GM21390 (cell line): Measurements from ENCODE around the gene PHLDA2.
"Not testable (repeated sequence)": the region's sequence is repeated elsewhere in the genome, so short reads cannot be mapped to it uniquely, and the experiment has no call there.

ENCODE experiments used
- ATAC-seq: cut with Tn5 transposase; IDR thresholded peaks from one replicate; pipeline ENCODE4 v1.9.1; 2021; ENCODE audit not compliant: unreplicated experiment

The PHLDA2 gene

GRCh38 chr11:2916114-2916891 is 12.9 kb downstream of the PHLDA2 start:
- no peak for ATAC-seq

GRCh38 chr11:2915473-2915872 is 13.7 kb downstream of the PHLDA2 start:
- ATAC-seq: no peak

GRCh38 chr11:2914455-2915195 is 14.6 kb downstream of the PHLDA2 start:
- ATAC-seq: no peak

GRCh38 chr11:2913776-2914175 is 15.4 kb downstream of the PHLDA2 start:
- ATAC-seq: no peak

GRCh38 chr11:2913019-2913431 is 16.2 kb downstream of the PHLDA2 start:
- no peak for ATAC-seq

GRCh38 chr11:2912498-2912897 is 16.7 kb downstream of the PHLDA2 start:
- no peak for ATAC-seq

GRCh38 chr11:2911785-2912391 is 17.3 kb downstream of the PHLDA2 start:
- ATAC-seq: no peak

- no peak for ATAC-seq
These were observed 18.0 kb downstream of the PHLDA2 start for GRCh38 chr11:2911088-2911784.

- ATAC-seq: no peak
These were observed 18.7 kb downstream of the PHLDA2 start for GRCh38 chr11:2910401-2910955.

GRCh38 chr11:2909133-2909902 is 19.9 kb downstream of the PHLDA2 start:
- no peak for ATAC-seq

GRCh38 chr11:2908130-2908529 is 21.1 kb downstream of the PHLDA2 start:
- ATAC-seq: no peak

- not testable (repeated sequence) for ATAC-seq
These were observed 23.9 kb downstream of the PHLDA2 start for GRCh38 chr11:2905299-2905698.

- no peak for ATAC-seq
These were observed 24.8 kb downstream of the PHLDA2 start for GRCh38 chr11:2904153-2905052.

GRCh38 chr11:2903672-2904011 is 25.6 kb downstream of the PHLDA2 start:
- no peak for ATAC-seq

GRCh38 chr11:2902784-2903671 is 26.2 kb downstream of the PHLDA2 start:
- no peak for ATAC-seq

GRCh38 chr11:2901854-2902783 is 27.1 kb downstream of the PHLDA2 start:
- peak; percentile 92 for ATAC-seq

- no peak for ATAC-seq
These were observed 27.9 kb downstream of the PHLDA2 start for GRCh38 chr11:2901196-2901796.
